Colonic mucosa (tissue), 4 donors: Measurements from ENCODE around the gene LRRTM4. TPM values are rescaled to one million over a fixed set of nuclear protein-coding genes. Genes with fewer than 3 reads are reported as not detected.

Experiments
- DNase-seq: peaks from one replicate; pipeline ENCODE4 v3.0.0-alpha.2; 2020
- H3K27ac ChIP-seq: fragments of 200-600 bp; one replicate; pipeline ENCODE4 v1.8.0; 2021
- H3K27me3 ChIP-seq: fragments of 200-600 bp; one replicate; pipeline ENCODE4 v1.8.0; 2021
- H3K36me3 ChIP-seq: fragments of 200-600 bp; one replicate; pipeline ENCODE4 v1.8.0; 2021
- H3K4me1 ChIP-seq: fragments of 200-600 bp; one replicate; pipeline ENCODE4 v1.8.0; 2021; ENCODE audit warnings: mild to moderate bottlenecking
- H3K4me3 ChIP-seq: fragments of 200-600 bp; one replicate; pipeline ENCODE4 v1.8.0; 2021
- H3K9ac ChIP-seq, 2 donors: one replicate each; pipeline ENCODE4 v1.7.0; 2013; ENCODE audit warnings: control low read depth in 2 of 2, low read depth in 2 of 2, low read length in 2 of 2
- H3K9me3 ChIP-seq: fragments of 200-600 bp; one replicate; pipeline ENCODE4 v1.8.0; 2021
- CTCF ChIP-seq: fragments of 200-600 bp; IDR thresholded peaks from one replicate; pipeline ENCODE4 v1.8.0; 2022; ENCODE audit warnings: antibody characterized with exemption, mild to moderate bottlenecking
- intact Hi-C: fragments of 100-400 bp; cut with DNase I; formaldehyde crosslinking; loops from one replicate; pipeline ENCODE4 v1.14.1; 2022
- total RNA-seq, 2 donors: library from RNA; stranded (reverse); fragmentation: NEBNext Ultra II Directional in 1 of 2; extraction: Animal tissue kit (Norgen Biotek cat#: 25700) in 1 of 2; gene quantifications; one replicate each; pipeline ENCODE4 v1.2.1, GENCODE V29; 2021
- donor health status: healthy.
- donor health status: DM: no; HTN: no; CAD: no.
- donor health status: DM: no; HTN: no; CAD: no.

The LRRTM4 gene
- total RNA-seq, 2 donors from 2014 or later = 0.32 TPM; not detected in 1

- no peaks in the 10 kb centered on the region for H3K36me3 ChIP-seq
- TF ChIP-seq CTCF = no peak
- H3K4me3 ChIP-seq = no peak overlapping the region
- no peaks in the 10 kb centered on the region for H3K9me3 ChIP-seq
- no peaks in the 10 kb centered on the region for H3K27me3 ChIP-seq
- H3K4me1 ChIP-seq = no peaks in the 10 kb centered on the region
- H3K27ac ChIP-seq = no peak overlapping the region
- intact Hi-C loops = no loop called here
- no peak overlapping the region for H3K9ac ChIP-seq
- no peak for DNase-seq
These were observed 761.8 kb downstream of the LRRTM4 start for GRCh38 chr2:76760367-76760704.

GRCh38 chr2:76759634-76760366 lies 762.4 kb downstream of the LRRTM4 start:
- no peak for TF ChIP-seq CTCF
- H3K4me3 ChIP-seq = no peak overlapping the region
- H3K27ac ChIP-seq = no peak overlapping the region
- no peaks in the 10 kb centered on the region for H3K4me1 ChIP-seq
- H3K27me3 ChIP-seq = no peaks in the 10 kb centered on the region
- no peaks in the 10 kb centered on the region for H3K9me3 ChIP-seq
- intact Hi-C loops = no loop called here
- no peaks in the 10 kb centered on the region for H3K36me3 ChIP-seq
- no peak for DNase-seq
- no peak overlapping the region for H3K9ac ChIP-seq

GRCh38 chr2:76752506-76752905 lies 769.7 kb downstream of the LRRTM4 start:
- Histone ChIP-seq H3K27ac (no peak overlapping the region), H3K36me3 (no peaks in the 10 kb centered on the region), H3K4me3 (no peak overlapping the region), H3K4me1 (no peaks in the 10 kb centered on the region), H3K27me3 (no peaks in the 10 kb centered on the region), H3K9me3 (no peaks in the 10 kb centered on the region), H3K9ac (no peak overlapping the region)
- no peak for DNase-seq
- intact Hi-C loops = no loop called here
- TF ChIP-seq CTCF = no peak

GRCh38 chr2:76749858-76750257 lies 772.3 kb downstream of the LRRTM4 start:
- no peaks in the 10 kb centered on the region for H3K9me3 ChIP-seq
- no peak overlapping the region for H3K27ac ChIP-seq
- no peak overlapping the region for H3K4me3 ChIP-seq
- no peak for DNase-seq
- H3K27me3 ChIP-seq = no peaks in the 10 kb centered on the region
- intact Hi-C loops = no loop called here
- TF ChIP-seq CTCF = no peak
- H3K4me1 ChIP-seq = no peaks in the 10 kb centered on the region
- H3K36me3 ChIP-seq = no peaks in the 10 kb centered on the region
- H3K9ac ChIP-seq = no peak overlapping the region

GRCh38 chr2:76748581-76749296 lies 773.4 kb downstream of the LRRTM4 start:
- no peak for TF ChIP-seq CTCF
- DNase-seq = no peak
- no peak overlapping the region for H3K27ac ChIP-seq
- H3K36me3 ChIP-seq = no peaks in the 10 kb centered on the region
- intact Hi-C loops = no loop called here
- H3K4me3 ChIP-seq = no peak overlapping the region
- H3K4me1 ChIP-seq = no peaks in the 10 kb centered on the region
- H3K9ac ChIP-seq = no peak overlapping the region
- H3K9me3 ChIP-seq = no peaks in the 10 kb centered on the region
- no peaks in the 10 kb centered on the region for H3K27me3 ChIP-seq
